Liver (tissue), 3 donors: Measurements from ENCODE around the gene ORC6.

ENCODE experiments used
- ATF3 ChIP-seq: IDR thresholded peaks from 2 replicates; pipeline ENCODE4 v1.6.1; 2016; ENCODE audit warnings: antibody characterized with exemption
- CTCF ChIP-seq: fragments of 150-350 bp; IDR thresholded peaks from 2 replicates; pipeline ENCODE4 v1.5.1; 2017; ENCODE audit warnings: improper control_type of control experiment, low read depth, low read length; ENCODE audit not compliant: missing input control
- GABPA ChIP-seq, 2 donors: IDR thresholded peaks in 1 of 2; conservative IDR thresholded peaks in 1 of 2; 2 replicates each; pipeline ENCODE4 v1.6.1; 2016; ENCODE audit warnings: antibody characterized with exemption in 2 of 2, mild to moderate bottlenecking in 1 of 2, moderate library complexity in 1 of 2
- JUND ChIP-seq, 2 donors: IDR thresholded peaks; 2 replicates each; pipeline ENCODE4 v1.6.1; 2016; ENCODE audit warnings: antibody characterized with exemption in 2 of 2
- SP1 ChIP-seq: IDR thresholded peaks from 2 replicates; pipeline ENCODE4 v1.6.1; 2018; ENCODE audit warnings: antibody characterized with exemption, mild to moderate bottlenecking
- donor health status: healthy.
- donor health status: healthy.

GRCh38 chr16:46727184-46727583, 37.7 kb downstream of the ORC6 start:
- TF ChIP-seq GABPA (IDR thresholded peaks at IDR 0.05 in 1 of 2, conservative IDR thresholded peaks at IDR 0.05 in 1 of 2) (no peak), SP1 (no peak), CTCF (no peak), ATF3 (no peak), JUND (IDR thresholded peaks at IDR 0.05) (no peak)
